ENCODE results near the gene RPGRIP1. TPM values are rescaled to one million over a fixed set of nuclear protein-coding genes. Genes with fewer than 3 reads are reported as not detected.

The RPGRIP1 gene
- total and polyA plus RNA-seq, 8 donors, result 0.41 to 1.3 (median 0.64) TPM

DNA sequence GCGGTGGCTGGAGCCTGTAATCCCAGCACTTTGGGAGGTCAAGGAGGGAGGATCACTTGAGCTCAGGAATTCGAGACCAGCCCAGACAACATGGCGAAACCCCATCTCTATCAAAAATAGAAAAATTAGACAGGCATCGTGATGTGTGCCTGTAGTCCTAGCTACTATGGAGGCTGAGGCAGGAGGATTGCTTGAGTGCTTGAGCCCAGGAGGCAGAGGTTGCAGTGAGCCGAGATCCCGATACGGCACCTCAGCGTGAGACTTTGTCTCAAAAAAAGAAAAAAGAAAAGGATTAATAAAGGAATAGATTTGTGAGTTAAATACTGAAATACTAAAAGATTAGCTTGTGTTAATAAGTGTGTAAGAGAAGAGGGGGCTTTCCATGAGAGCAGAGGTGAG is 29.4 kb downstream of the RPGRIP1 start:
- TF ChIP-seq, protein P1, sequence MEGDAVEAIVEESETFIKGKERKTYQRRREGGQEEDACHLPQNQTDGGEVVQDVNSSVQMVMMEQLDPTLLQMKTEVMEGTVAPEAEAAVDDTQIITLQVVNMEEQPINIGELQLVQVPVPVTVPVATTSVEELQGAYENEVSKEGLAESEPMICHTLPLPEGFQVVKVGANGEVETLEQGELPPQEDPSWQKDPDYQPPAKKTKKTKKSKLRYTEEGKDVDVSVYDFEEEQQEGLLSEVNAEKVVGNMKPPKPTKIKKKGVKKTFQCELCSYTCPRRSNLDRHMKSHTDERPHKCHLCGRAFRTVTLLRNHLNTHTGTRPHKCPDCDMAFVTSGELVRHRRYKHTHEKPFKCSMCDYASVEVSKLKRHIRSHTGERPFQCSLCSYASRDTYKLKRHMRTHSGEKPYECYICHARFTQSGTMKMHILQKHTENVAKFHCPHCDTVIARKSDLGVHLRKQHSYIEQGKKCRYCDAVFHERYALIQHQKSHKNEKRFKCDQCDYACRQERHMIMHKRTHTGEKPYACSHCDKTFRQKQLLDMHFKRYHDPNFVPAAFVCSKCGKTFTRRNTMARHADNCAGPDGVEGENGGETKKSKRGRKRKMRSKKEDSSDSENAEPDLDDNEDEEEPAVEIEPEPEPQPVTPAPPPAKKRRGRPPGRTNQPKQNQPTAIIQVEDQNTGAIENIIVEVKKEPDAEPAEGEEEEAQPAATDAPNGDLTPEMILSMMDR (IDR thresholded peaks at IDR 0.05), result no peak
- Histone ChIP-seq H3K27me3 (no peaks in the 10 kb centered on the region), H3K36me3 (no peaks in the 10 kb centered on the region), H3K4me1 (peaks cover 0 to 13% of the 10 kb centered on the region in 2 donors), H3K4me3 (peak overlapping the region; percentile 10 to 34), H3K9me3 (no peaks in the 10 kb centered on the region), H3K27ac (peak overlapping the region; percentile 51 to 74)
- intact Hi-C loops (cut with DNase I), result no loop called here
- ATAC-seq, result peak; percentile 4
- no peak for DNase-seq

GRCh38 chr14:21309956-21310355 is 30.1 kb downstream of the RPGRIP1 start:
- TF ChIP-seq, protein P1 (IDR thresholded peaks at IDR 0.05), result no peak

DNA sequence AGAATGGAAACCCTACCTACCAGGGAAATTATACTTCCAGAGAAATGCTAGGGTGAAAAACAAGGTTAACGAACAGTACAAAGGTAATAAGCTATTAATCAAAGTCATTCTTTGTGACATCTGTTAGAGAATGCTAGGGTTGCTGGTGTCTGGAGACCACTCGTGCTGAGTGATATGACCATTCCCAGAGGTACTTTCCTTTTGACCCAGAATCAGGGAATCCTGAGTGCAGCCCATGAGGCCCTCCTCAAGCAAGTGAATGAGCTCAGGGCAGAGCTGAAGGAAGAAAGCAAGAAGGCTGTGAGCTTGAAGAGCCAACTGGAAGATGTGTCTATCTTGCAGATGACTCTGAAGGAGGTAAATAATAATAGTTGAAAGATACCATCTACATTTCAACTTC is 31.7 kb downstream of the RPGRIP1 start:
- intact Hi-C loops (cut with DNase I), result no loop called here
- no peak for DNase-seq
- Histone ChIP-seq H3K27ac (no peak overlapping the region), H3K9me3 (no peaks in the 10 kb centered on the region), H3K4me1 (peaks cover 0 to 13% of the 10 kb centered on the region in 2 donors), H3K4me3 (no peak overlapping the region), H3K27me3 (no peaks in the 10 kb centered on the region), H3K36me3 (no peaks in the 10 kb centered on the region)
- TF ChIP-seq, protein P1 (IDR thresholded peaks at IDR 0.05), result no peak
- no peak for ATAC-seq

More at GRCh38 chr14:21309956-21310355, 30.1 kb downstream of the RPGRIP1 start:
- Histone ChIP-seq H3K27ac (no peak overlapping the region), H3K36me3 (no peaks in the 10 kb centered on the region), H3K4me3 (no peak overlapping the region), H3K27me3 (no peaks in the 10 kb centered on the region), H3K9me3 (no peaks in the 10 kb centered on the region), H3K4me1 (peaks cover 0 to 13% of the 10 kb centered on the region in 2 donors)
- no peak for ATAC-seq
- no peak for DNase-seq
- intact Hi-C loops (cut with DNase I), result no loop called here

DNA sequence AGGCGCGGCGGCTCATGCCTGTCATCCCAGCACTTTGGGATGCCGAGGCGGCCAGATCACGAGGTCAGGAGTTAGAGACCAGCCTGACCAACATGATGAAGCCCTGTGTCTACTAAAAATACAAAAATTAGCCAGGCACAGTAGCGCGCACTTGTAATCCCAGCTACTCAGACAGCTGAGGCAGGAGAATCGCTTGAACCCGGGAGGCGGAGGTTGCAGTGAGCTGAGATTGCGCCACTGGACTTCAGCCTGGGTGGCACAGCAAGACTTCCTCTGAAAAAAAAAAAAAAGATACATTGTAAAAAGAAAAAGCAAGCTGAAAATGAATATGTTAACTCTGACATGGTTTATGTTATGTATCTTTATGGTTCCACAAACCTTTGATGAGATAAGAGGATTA is 33.6 kb downstream of the RPGRIP1 start:
- H3K9me3 ChIP-seq, result no peaks in the 10 kb centered on the region
- intact Hi-C loops (cut with DNase I), result no loop called here
- TF ChIP-seq, protein P1 (IDR thresholded peaks at IDR 0.05), result no peak
- peaks cover 0 to 8% of the 10 kb centered on the region in 2 donors for H3K4me1 ChIP-seq
- no peak for ATAC-seq
- H3K4me3 ChIP-seq, result no peak overlapping the region
- no peaks in the 10 kb centered on the region for H3K36me3 ChIP-seq
- no peak overlapping the region for H3K27ac ChIP-seq
- no peak for DNase-seq
- no peaks in the 10 kb centered on the region for H3K27me3 ChIP-seq

DNA sequence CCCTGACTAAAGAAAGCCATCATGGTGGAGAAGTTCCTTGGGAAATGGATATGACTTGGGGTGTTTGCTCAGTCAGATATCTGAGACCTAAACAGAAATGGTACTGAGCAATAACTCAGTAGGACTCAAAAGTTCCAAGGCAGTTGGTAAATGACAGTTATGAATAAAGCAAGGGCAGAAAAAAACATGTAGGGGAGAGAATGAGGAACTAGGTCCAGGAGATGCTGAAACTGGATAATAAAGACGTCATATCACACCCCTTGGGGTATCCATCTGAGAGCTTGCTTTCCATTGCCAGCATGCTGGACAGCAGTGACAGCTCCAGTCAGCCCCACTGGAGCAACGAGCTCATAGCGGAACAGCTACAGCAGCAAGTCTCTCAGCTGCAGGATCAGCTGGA is 37.5 kb downstream of the RPGRIP1 start:
- Histone ChIP-seq H3K36me3 (no peaks in the 10 kb centered on the region), H3K4me1 (peaks cover 0 to 8% of the 10 kb centered on the region in 2 donors), H3K9me3 (no peaks in the 10 kb centered on the region), H3K27me3 (no peaks in the 10 kb centered on the region), H3K4me3 (no peak overlapping the region), H3K27ac (no peak overlapping the region)
- ATAC-seq (no peak), DNase-seq (no peak)
- TF ChIP-seq, protein P1 (IDR thresholded peaks at IDR 0.05), result no peak
- intact Hi-C loops (cut with DNase I), result no loop called here

Data from left lung (tissue), 10 donors.